ENCODE measurements around the gene FAM98B. TPM values are rescaled to one million over a fixed set of nuclear protein-coding genes. Genes with fewer than 3 reads are reported as not detected.

The FAM98B gene
- total and polyA plus RNA-seq, 2 experiments from 2014 or later, result 10.1 to 32.5 TPM

- no peak for TF ChIP-seq NANOG (IDR thresholded peaks at IDR 0.05; ENCODE audit: borderline replicate concordance)
- TF ChIP-seq STAT1 (IDR thresholded peaks at IDR 0.05; ENCODE audit: unreplicated experiment), result no peak
- no peak for TF ChIP-seq POLR2AphosphoS5 (IDR thresholded peaks at IDR 0.05; ENCODE audit: low read depth)
- no peak for TF ChIP-seq ZNF462 (CRISPR knock-in tag; IDR thresholded peaks at IDR 0.05)
These were observed 22.2 kb downstream of the FAM98B start (continued) for GRCh38 chr15:38476120-38476519.

- H3K27ac ChIP-seq (ENCODE audit: low read depth), result no peak overlapping the region
- no peaks in the 10 kb centered on the region for H3K4me1 ChIP-seq (ENCODE audit: insufficient read depth)
- Mint-ChIP-seq H3K9me3 (no peaks in the 10 kb centered on the region), H3K27ac (no peak overlapping the region), H3K36me3 (ENCODE audit: low read depth) (peaks cover 38% of the 10 kb centered on the region), H3K4me3 (no peak overlapping the region), H3K4me1 (no peaks in the 10 kb centered on the region), H3K27me3 (ENCODE audit: insufficient read depth, low read depth, poor library complexity) (peaks cover 1% of the 10 kb centered on the region)
- H3K36me3 ChIP-seq (ENCODE audit: insufficient read depth), result peaks cover 4% of the 10 kb centered on the region; the same call in 1 of the 2 replicates
- H3K27me3 ChIP-seq (ENCODE audit: insufficient read depth), result no peaks in the 10 kb centered on the region
- H2AFZ ChIP-seq, result no peak overlapping the region
- DNase-seq (ENCODE audit: low spot score) (no peak), ATAC-seq (no peak)
- no peaks in the 10 kb centered on the region for H3K9me2 ChIP-seq (ENCODE audit: insufficient read depth)
- no peak overlapping the region for H3K4me2 ChIP-seq
- no peaks in the 10 kb centered on the region for H3K79me2 ChIP-seq (replicated peaks; ENCODE audit: insufficient read depth)
- H3F3A ChIP-seq (replicated peaks; ENCODE audit: low read depth), result no peaks in the 10 kb centered on the region
- H4K20me1 ChIP-seq (replicated peaks; ENCODE audit: insufficient read depth), result no peaks in the 10 kb centered on the region
- no peak overlapping the region for H3K4me3 ChIP-seq
- no peak for TF ChIP-seq ZNF462 (CRISPR knock-in tag; IDR thresholded peaks at IDR 0.05)
- no peak for TF ChIP-seq CTCF (conservative IDR thresholded peaks at IDR 0.05; ENCODE audit: low read depth in 2 of 2)
These were observed 23.7 kb downstream of the FAM98B start for GRCh38 chr15:38477637-38478036.

All from GM23338 (cell line).